RWPE1 (cell line): ENCODE results near the gene ZNF236.
"Not testable (repeated sequence)": the region's sequence is repeated elsewhere in the genome, so short reads cannot be mapped to it uniquely, and the experiment has no call there.

Experiments
- CTCF ChIA-PET: fragments of 350-600 bp; sonication (Branson Sonifier 250); formaldehyde crosslinking; extraction: SDS; loops from one replicate; lab custom pipeline; 2021; lab: Yijun Ruan, JAX
- POLR2A ChIA-PET: fragments of 400-600 bp; formaldehyde crosslinking; extraction: SDS; loops from one replicate; lab custom pipeline; 2020; ENCODE audit warnings: antibody characterized with exemption; ENCODE audit not compliant: low non-redundant PET; lab: Yijun Ruan, JAX
- DNase-seq: peaks from one replicate; pipeline ENCODE4 v3.0.0; 2012; ENCODE audit warnings: low spot score
- H3K27ac ChIP-seq: fragments of 450-650 bp; 2 replicates; pipeline ENCODE4 v1.5.1; 2017
- CTCF ChIP-seq: fragments of 450-650 bp; conservative IDR thresholded peaks from 2 replicates; pipeline ENCODE4 v1.5.1; 2017; ENCODE audit warnings: low read depth, mild to moderate bottlenecking

ZNF236 gene

GRCh38 chr18:76805221-76805620 is 17.1 kb upstream of the ZNF236 start:
- ChIA-PET CTCF (interaction anchor here (0.7 kb wide), 1 partner anchor 17 kb away, joined by 3 read pairs; the partner anchor contains the start of gene ZNF236), POLR2A (no interaction called here)
- H3K27ac ChIP-seq = peak overlapping the region; percentile 74
- DNase-seq = no peak
- TF ChIP-seq CTCF = no peak

- POLR2A ChIA-PET = no interaction called here
- CTCF ChIA-PET = interaction anchor here (0.7 kb wide), 1 partner anchor 16 kb away, joined by 3 read pairs; the partner anchor contains the start of gene ZNF236
- H3K27ac ChIP-seq = peak overlapping the region; percentile 74
- no peak for TF ChIP-seq CTCF
- DNase-seq = peak; percentile 87
Measured at GRCh38 chr18:76806301-76806700, 16.1 kb upstream of the ZNF236 start.

- no peak for DNase-seq
- no peak overlapping the region for H3K27ac ChIP-seq
- CTCF ChIA-PET = interaction anchor here (0.6 kb wide), 1 partner anchor 537 kb away, joined by 3 read pairs; no protein-coding TSS in a partner anchor
- TF ChIP-seq CTCF = no peak
- POLR2A ChIA-PET = interaction anchor here (0.6 kb wide), 1 partner anchor 13 kb away, joined by 5 read pairs; no protein-coding TSS in a partner anchor
Measured at GRCh38 chr18:76808561-76808960, 13.8 kb upstream of the ZNF236 start.

GRCh38 chr18:76811530-76811929 is 10.8 kb upstream of the ZNF236 start:
- not testable (repeated sequence) for H3K27ac ChIP-seq, DNase-seq
- CTCF ChIA-PET = interaction anchor here (1.6 kb wide), 1 partner anchor 8 kb away, joined by 5 read pairs; no protein-coding TSS in a partner anchor
- POLR2A ChIA-PET = interaction anchor here (0.7 kb wide), 1 partner anchor 8 kb away, joined by 6 read pairs; no protein-coding TSS in a partner anchor

- DNase-seq = no peak
- TF ChIP-seq CTCF = no peak
- no peak overlapping the region for H3K27ac ChIP-seq
- ChIA-PET POLR2A (no interaction called here), CTCF (interaction anchor here (0.7 kb wide), 1 partner anchor 13 kb away, joined by 3 read pairs; no protein-coding TSS in a partner anchor)
Measured at GRCh38 chr18:76814256-76814655, 8.1 kb upstream of the ZNF236 start.

GRCh38 chr18:76816127-76816526 is 6.2 kb upstream of the ZNF236 start:
- CTCF ChIA-PET = interaction anchor here (1.2 kb wide), 1 partner anchor 13 kb away, joined by 7 read pairs; no protein-coding TSS in a partner anchor
- no peak overlapping the region for H3K27ac ChIP-seq
- POLR2A ChIA-PET = no interaction called here
- TF ChIP-seq CTCF = no peak
- no peak for DNase-seq

GRCh38 chr18:76817888-76818611 is 4.3 kb upstream of the ZNF236 start:
- ChIA-PET POLR2A (no interaction called here), CTCF (no interaction called here)
- TF ChIP-seq CTCF = no peak
- no peak for DNase-seq
- no peak overlapping the region for H3K27ac ChIP-seq
